NB4 (cell line): Measurements from ENCODE around the gene CHRM4.

Source experiments
- DNase-seq: peaks from one replicate; pipeline ENCODE4 v3.0.0; 2010; ENCODE audit warnings: low read depth
- H3K4me3 ChIP-seq: one replicate; pipeline ENCODE4 v1.5.1; 2011; ENCODE audit warnings: mild to moderate bottlenecking, low read depth, low read length, moderate library complexity
- CTCF ChIP-seq: IDR thresholded peaks from one replicate; pipeline ENCODE4 v1.5.1; 2012; ENCODE audit warnings: low read depth, low read length
- MAX ChIP-seq: IDR thresholded peaks from 2 replicates; pipeline ENCODE4 v1.6.1; 2011; ENCODE audit warnings: low read depth, low read length
- MYC ChIP-seq: IDR thresholded peaks from 2 replicates; pipeline ENCODE4 v1.6.1; 2011; ENCODE audit warnings: low read depth, low read length
- POLR2A ChIP-seq: IDR thresholded peaks from 2 replicates; pipeline ENCODE4 v1.6.1; 2011; ENCODE audit warnings: mild to moderate bottlenecking; ENCODE audit not compliant: insufficient read length; ENCODE audit errors: extremely low read depth

The CHRM4 gene

GRCh38 chr11:46359953-46360352 lies 31.6 kb downstream of the CHRM4 start:
- no peak overlapping the region for H3K4me3 ChIP-seq
- no peak for DNase-seq
- no peak for TF ChIP-seq MYC
- TF ChIP-seq CTCF: no peak
- TF ChIP-seq POLR2A: no peak
- TF ChIP-seq MAX: no peak

GRCh38 chr11:46357483-46357936 lies 34.1 kb downstream of the CHRM4 start:
- TF ChIP-seq MAX (peak; percentile 24; the same call in 1 of the 2 replicates), POLR2A (no peak), MYC (peak; percentile 48; the same call in 1 of the 2 replicates), CTCF (no peak)
- peak; percentile 86 for DNase-seq
- H3K4me3 ChIP-seq: peak overlapping the region; percentile 42

- peak; percentile 95 for DNase-seq
- peak; percentile 33; the same call in 1 of the 2 replicates for TF ChIP-seq MYC
- no peak for TF ChIP-seq CTCF
- no peak for TF ChIP-seq MAX
- TF ChIP-seq POLR2A: no peak
- H3K4me3 ChIP-seq: peak overlapping the region; percentile 42
Measured at GRCh38 chr11:46356924-46357482, 34.6 kb downstream of the CHRM4 start.

- no peak overlapping the region for H3K4me3 ChIP-seq
- peak; percentile 55 for DNase-seq
- TF ChIP-seq MYC (no peak), CTCF (no peak), POLR2A (no peak), MAX (no peak)
Measured at GRCh38 chr11:46353698-46354097, 37.9 kb downstream of the CHRM4 start.

GRCh38 chr11:46352063-46352841 lies 39.3 kb downstream of the CHRM4 start:
- TF ChIP-seq MAX: 0 out of 2 replicates have a peak, but pooled peaks have one; percentile 12
- TF ChIP-seq CTCF: peak; percentile 92
- no peak for TF ChIP-seq MYC
- no peak for TF ChIP-seq POLR2A
- peak; percentile 76 for DNase-seq
- no peak overlapping the region for H3K4me3 ChIP-seq
